Fibroblast of lung (primary cell): ENCODE measurements around the gene NR3C2. TPM values are rescaled to one million over a fixed set of nuclear protein-coding genes. Genes with fewer than 3 reads are reported as not detected.

Experiments used
- DNase-seq, 2 donors: peaks; one replicate each; pipeline versions ENCODE4 v3.0.0 to v3.0.0-alpha.2; 2010; ENCODE audit warnings: low read depth in 2 of 2
- H2AFZ ChIP-seq: 2 replicates; pipeline ENCODE4 v1.5.1; 2012; ENCODE audit warnings: low read length, control low read depth, inconsistent platforms
- H3K27ac ChIP-seq: 2 replicates; pipeline ENCODE4 v1.5.1; 2011; ENCODE audit warnings: low read length, control low read depth; ENCODE audit not compliant: insufficient read depth
- H3K27me3 ChIP-seq: 2 replicates; pipeline ENCODE4 v1.5.1; 2011; ENCODE audit warnings: mild to moderate bottlenecking, low read length; ENCODE audit not compliant: control insufficient read depth, insufficient read depth
- H3K36me3 ChIP-seq: 2 replicates; pipeline ENCODE4 v1.5.1; 2011; ENCODE audit warnings: low read length; ENCODE audit not compliant: control insufficient read depth, insufficient read depth
- H3K4me1 ChIP-seq: 2 replicates; pipeline ENCODE4 v1.5.1; 2011; ENCODE audit warnings: low read length; ENCODE audit not compliant: control insufficient read depth, insufficient read depth; ENCODE audit errors: extremely low read depth
- H3K4me2 ChIP-seq: 2 replicates; pipeline ENCODE4 v1.5.1; 2011; ENCODE audit warnings: low read length, control low read depth; ENCODE audit not compliant: insufficient read depth; ENCODE audit errors: extremely low read depth
- H3K4me3 ChIP-seq, 4 experiments: fragments of 200-600 bp in 1 of 4; sonication (generic) in 1 of 4; replicated peaks in 1 of 4; 2 replicates each; pipeline ENCODE4 v1.5.1; 2011 to 2016; ENCODE audit warnings: low read length in 4 of 4, low read depth in 3 of 4, mild to moderate bottlenecking in 3 of 4, control low read depth in 2 of 4, inconsistent platforms in 1 of 4, mixed read lengths in 1 of 4; ENCODE audit not compliant: insufficient read depth in 1 of 4; ENCODE audit errors: control extremely low read depth in 1 of 4
- H3K79me2 ChIP-seq: 2 replicates; pipeline ENCODE4 v1.5.1; 2012; ENCODE audit warnings: mild to moderate bottlenecking, low read length, inconsistent platforms; ENCODE audit not compliant: control insufficient read depth, insufficient read depth
- H3K9ac ChIP-seq: 2 replicates; pipeline ENCODE4 v1.5.1; 2011; ENCODE audit warnings: mild to moderate bottlenecking, low read length, control low read depth; ENCODE audit not compliant: insufficient read depth
- H3K9me3 ChIP-seq: 2 replicates; pipeline ENCODE4 v1.5.1; 2012; ENCODE audit warnings: low read depth, low read length; ENCODE audit not compliant: control insufficient read depth, insufficient read depth
- H4K20me1 ChIP-seq: 2 replicates; pipeline ENCODE4 v1.5.1; 2011; ENCODE audit warnings: low read length; ENCODE audit not compliant: control insufficient read depth, insufficient read depth; ENCODE audit errors: extremely low read depth
- CTCF ChIP-seq, 2 donors: IDR thresholded peaks in 1 of 2; conservative IDR thresholded peaks in 1 of 2; 1 replicate in 1 of 2; 2 replicates in 1 of 2; pipeline ENCODE4 v1.5.1; 2011 to 2012; ENCODE audit warnings: low read length in 2 of 2, control low read depth in 1 of 2, inconsistent platforms in 1 of 2, low read depth in 1 of 2, mild to moderate bottlenecking in 1 of 2
- EZH2 ChIP-seq: IDR thresholded peaks from 2 replicates; pipeline ENCODE4 v1.5.1; 2012; ENCODE audit warnings: low read length, control low read depth, mild to moderate bottlenecking; ENCODE audit errors: missing control alignments
- polyA plus RNA-seq, 2 donors: library from polyadenylated mRNA; depleted of rRNA in 1 of 2; stranded (reverse) in 1 of 2; unstranded in 1 of 2; fragments of >200 nt; gene quantifications; 2 replicates each; pipeline ENCODE4 v1.2.1, GENCODE V29; 2011 to 2012; ENCODE audit warnings: missing spikeins in 1 of 2
- total RNA-seq: library from RNA; depleted of rRNA; stranded (reverse); fragments of >200 nt; gene quantifications from 2 replicates; pipeline ENCODE4 v1.2.1, GENCODE V29; 2014

The NR3C2 gene
- total and polyA plus RNA-seq, 2 donors (not counting 1 experiment from before 2014, with no cell fraction given) = 1.9 to 7.4 TPM

DNA sequence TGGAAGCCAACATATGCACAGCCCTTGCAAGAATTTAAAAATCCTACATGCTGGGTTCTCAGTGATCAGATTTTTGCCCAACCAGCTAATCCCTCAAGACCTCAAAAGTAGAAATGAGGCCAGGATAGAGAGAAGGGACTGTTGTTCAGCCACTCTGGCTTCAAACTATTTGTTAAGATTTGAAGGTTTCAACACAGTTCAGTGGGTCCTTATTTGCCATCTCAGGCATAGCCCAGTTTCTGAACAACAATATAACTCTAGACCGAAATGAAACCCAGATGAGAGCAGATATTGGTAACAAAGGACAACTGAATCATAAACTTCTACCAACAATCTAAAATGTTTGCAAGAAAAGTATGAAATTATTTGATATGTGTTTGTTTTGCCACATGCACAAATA, 237.3 kb downstream of the NR3C2 start:
- no peak overlapping the region for H3K4me3 ChIP-seq
- no peak overlapping the region for H3K9ac ChIP-seq
- no peak overlapping the region for H3K4me2 ChIP-seq
- no peak overlapping the region for H3K27ac ChIP-seq
- no peaks in the 10 kb centered on the region for H3K79me2 ChIP-seq
- H3K36me3 ChIP-seq = no peaks in the 10 kb centered on the region
- no peaks in the 10 kb centered on the region for H3K27me3 ChIP-seq
- TF ChIP-seq CTCF (conservative IDR thresholded peaks at IDR 0.05 in 1 of 2, IDR thresholded peaks at IDR 0.05 in 1 of 2; ENCODE audit: low read depth in 1 of 2, low read length in 2 of 2) (no peak), EZH2 (no peak)
- H3K9me3 ChIP-seq = no peaks in the 10 kb centered on the region
- no peak for DNase-seq
- H2AFZ ChIP-seq = no peak overlapping the region
- H4K20me1 ChIP-seq = no peaks in the 10 kb centered on the region
- no peaks in the 10 kb centered on the region for H3K4me1 ChIP-seq

DNA sequence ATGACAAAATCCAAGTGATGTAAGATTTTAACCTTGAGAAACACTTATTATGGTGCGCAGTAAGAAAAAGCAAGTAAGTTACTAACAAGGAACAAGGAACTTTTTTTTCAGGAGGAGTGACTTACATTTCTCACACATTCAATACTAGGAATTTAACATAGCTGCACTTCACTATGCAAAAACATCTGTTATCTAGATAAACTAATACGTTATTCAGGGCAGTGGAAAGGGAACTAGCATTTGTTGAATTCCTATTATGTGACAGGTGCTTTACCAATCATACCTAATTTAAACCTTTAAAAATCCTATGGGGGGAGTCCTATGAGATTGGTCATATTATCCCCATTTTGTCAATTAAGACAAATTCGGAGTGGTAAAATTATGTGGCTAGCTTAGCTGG, 238.0 kb downstream of the NR3C2 start:
- H3K4me3 ChIP-seq = no peak overlapping the region
- no peaks in the 10 kb centered on the region for H3K4me1 ChIP-seq
- no peaks in the 10 kb centered on the region for H4K20me1 ChIP-seq
- no peaks in the 10 kb centered on the region for H3K9me3 ChIP-seq
- no peak overlapping the region for H3K9ac ChIP-seq
- TF ChIP-seq EZH2 (no peak), CTCF (conservative IDR thresholded peaks at IDR 0.05 in 1 of 2, IDR thresholded peaks at IDR 0.05 in 1 of 2; ENCODE audit: low read depth in 1 of 2, low read length in 2 of 2) (no peak)
- H3K36me3 ChIP-seq = no peaks in the 10 kb centered on the region
- no peak for DNase-seq
- no peaks in the 10 kb centered on the region for H3K27me3 ChIP-seq
- H3K79me2 ChIP-seq = no peaks in the 10 kb centered on the region
- H3K27ac ChIP-seq = no peak overlapping the region
- H2AFZ ChIP-seq = no peak overlapping the region
- no peak overlapping the region for H3K4me2 ChIP-seq

DNA sequence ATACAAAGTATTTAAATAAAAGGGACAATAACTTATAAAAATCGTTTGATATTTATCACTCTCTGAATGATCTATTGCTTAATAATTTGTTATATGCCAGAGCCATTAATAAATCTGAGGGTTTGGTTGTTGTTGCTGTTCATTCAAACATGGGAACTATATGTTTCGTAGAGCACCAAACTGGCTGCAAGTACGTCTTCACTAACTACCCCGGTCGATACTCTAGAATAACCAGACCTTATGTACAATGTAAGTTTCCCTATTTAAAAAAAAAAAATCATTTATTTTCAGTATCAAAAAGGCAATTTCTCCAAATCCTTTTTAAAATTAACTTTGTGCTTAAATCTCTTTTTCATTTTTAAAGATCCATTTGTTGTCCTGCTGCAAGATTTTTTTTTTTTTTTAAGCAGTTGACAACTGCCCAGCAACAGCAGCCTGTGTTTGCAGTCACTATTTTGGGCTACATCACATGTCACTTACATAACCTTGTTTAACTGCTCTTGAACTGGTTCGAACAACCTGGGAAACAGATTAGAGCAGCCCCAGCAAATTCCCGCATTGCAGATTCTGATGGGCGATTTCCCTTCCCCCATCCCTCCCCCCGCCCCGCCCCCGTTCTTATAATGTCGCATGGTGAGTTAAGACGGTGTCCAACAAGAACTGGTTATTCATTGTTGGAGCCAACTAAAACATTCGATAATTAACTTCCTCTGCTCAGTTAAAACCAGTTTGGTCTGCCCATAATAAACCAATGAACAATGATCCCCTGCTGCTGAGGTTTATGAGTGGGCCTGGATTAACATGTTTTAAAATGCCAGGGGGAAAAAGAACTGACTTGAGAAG, 238.9 kb downstream of the NR3C2 start:
- Histone ChIP-seq H3K27ac (no peak overlapping the region), H3K4me3 (no peak overlapping the region), H3K79me2 (no peaks in the 10 kb centered on the region), H3K27me3 (no peaks in the 10 kb centered on the region), H3K36me3 (no peaks in the 10 kb centered on the region), H3K4me2 (no peak overlapping the region), H2AFZ (no peak overlapping the region), H4K20me1 (no peaks in the 10 kb centered on the region), H3K9ac (no peak overlapping the region), H3K9me3 (no peaks in the 10 kb centered on the region), H3K4me1 (no peaks in the 10 kb centered on the region)
- DNase-seq = no peak
- no peak for TF ChIP-seq CTCF (conservative IDR thresholded peaks at IDR 0.05 in 1 of 2, IDR thresholded peaks at IDR 0.05 in 1 of 2; ENCODE audit: low read depth in 1 of 2, low read length in 2 of 2)
- TF ChIP-seq EZH2 = no peak
